Measurements from ENCODE around the gene DLGAP1. TPM values are rescaled to one million over a fixed set of nuclear protein-coding genes. Genes with fewer than 3 reads are reported as not detected.

DLGAP1 gene
- total RNA-seq, 1 experiment from 2014 or later = 23.2 TPM

- no peak overlapping the region for H3K27ac Mint-ChIP-seq
- Histone ChIP-seq H3K4me2 (ENCODE audit: insufficient read depth, insufficient read length, low read length) (no peak overlapping the region), H3K27me3 (ENCODE audit: insufficient read depth, low read length) (no peaks in the 10 kb centered on the region), H4K8ac (replicated peaks; ENCODE audit: insufficient read length, low read depth, low read length) (no peak overlapping the region), H2BK15ac (ENCODE audit: low read depth, low read length) (no peak overlapping the region), H3K79me1 (ENCODE audit: insufficient read depth, low read depth, low read length, poor library complexity, severe bottlenecking) (no peaks in the 10 kb centered on the region), H3K4me1 (ENCODE audit: insufficient read depth, low read length) (peaks cover 2% of the 10 kb centered on the region; the same call in 1 of the 2 replicates), H2BK120ac (ENCODE audit: low read depth, low read length, poor library complexity, severe bottlenecking) (no peak overlapping the region), H3K14ac (ENCODE audit: insufficient read depth, low read length) (no peak overlapping the region), H3K23me2 (ENCODE audit: insufficient read length, low read depth, low read length, poor library complexity, severe bottlenecking) (no peaks in the 10 kb centered on the region), H4K91ac (ENCODE audit: insufficient read length, low read depth, low read length) (no peak overlapping the region), H3K18ac (ENCODE audit: insufficient read length, low read depth, low read length) (no peak overlapping the region), H3K27ac (ENCODE audit: insufficient read length, low read depth, low read length) (no peak overlapping the region), H3K79me2 (ENCODE audit: insufficient read depth, low read length) (no peaks in the 10 kb centered on the region), H2BK20ac (ENCODE audit: low read depth, low read length, poor library complexity, severe bottlenecking) (no peak overlapping the region), H2AK5ac (ENCODE audit: insufficient read length, low read length) (no peak overlapping the region), H3K9ac (ENCODE audit: extremely low read depth, insufficient read length, low read length) (no peak overlapping the region), H3T11ph (ENCODE audit: low read length) (no peak overlapping the region), H4K5ac (ENCODE audit: insufficient read length, low read depth, low read length) (no peak overlapping the region), H3K4ac (ENCODE audit: low read depth, low read length) (no peak overlapping the region), H2BK5ac (ENCODE audit: insufficient read length, low read length) (no peak overlapping the region), H3K56ac (ENCODE audit: insufficient read length, low read depth, low read length) (no peak overlapping the region), H3K9me3 (ENCODE audit: control insufficient read depth, low read depth, low read length) (no peaks in the 10 kb centered on the region), H2AFZ (ENCODE audit: low read length) (no peak overlapping the region), H4K20me1 (ENCODE audit: control insufficient read depth, insufficient read depth, insufficient read length) (no peaks in the 10 kb centered on the region), H3K23ac (ENCODE audit: insufficient read length, low read depth, low read length) (no peak overlapping the region), H2BK12ac (ENCODE audit: insufficient read length, low read depth, low read length) (no peak overlapping the region)
- no peaks in the 10 kb centered on the region for H3K27me3 Mint-ChIP-seq (ENCODE audit: low read depth)
- no peak for DNase-seq
- H3K36me3 Mint-ChIP-seq (ENCODE audit: insufficient read depth in 1 of 3, low read depth in 3 of 3) = no peaks in the 10 kb centered on the region
- H3K9me3 Mint-ChIP-seq = no peaks in the 10 kb centered on the region
- WGBS (ENCODE audit: extremely low coverage, insufficient read length, low lambda C conversion rate) = no CpG with 5 or more reads among the region's 2 CpGs
- H3K4me1 Mint-ChIP-seq = peaks cover 28 to 44% of the 10 kb centered on the region in 2 experiments
- TF ChIP-seq CTCF (conservative IDR thresholded peaks at IDR 0.05) = no peak
- H3K4me3 Mint-ChIP-seq = no peak overlapping the region
These were observed 205.0 kb downstream of the DLGAP1 start for GRCh38 chr18:4250141-4250540.
